GM21360 (cell line): ENCODE data around the gene VSTM2B.

ENCODE experiments used
- ATAC-seq: cut with Tn5 transposase; IDR thresholded peaks from one replicate; pipeline ENCODE4 v1.9.1; 2021; ENCODE audit warnings: mild to moderate bottlenecking, moderate library complexity; ENCODE audit not compliant: unreplicated experiment

The VSTM2B gene

DNA sequence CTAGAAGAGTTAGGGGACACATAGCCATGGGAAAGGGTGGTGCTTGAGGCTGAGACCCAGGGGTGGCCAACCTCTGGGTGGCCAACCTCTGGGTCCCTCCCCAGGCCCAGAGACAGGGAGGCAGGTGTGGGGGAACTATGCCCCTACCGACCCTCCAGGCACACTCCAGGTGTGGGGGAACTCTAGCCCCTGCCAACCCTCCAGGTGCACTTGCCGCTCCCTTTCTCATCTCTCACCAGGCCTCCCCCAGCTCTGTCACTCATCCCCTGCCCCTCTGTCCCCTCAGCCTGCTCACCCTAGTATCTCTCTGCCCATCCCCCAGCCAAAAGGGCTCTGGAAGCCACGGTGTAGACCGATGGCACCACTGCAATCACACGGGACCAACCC, 10.6 kb upstream of the VSTM2B start:
- no peak for ATAC-seq

DNA sequence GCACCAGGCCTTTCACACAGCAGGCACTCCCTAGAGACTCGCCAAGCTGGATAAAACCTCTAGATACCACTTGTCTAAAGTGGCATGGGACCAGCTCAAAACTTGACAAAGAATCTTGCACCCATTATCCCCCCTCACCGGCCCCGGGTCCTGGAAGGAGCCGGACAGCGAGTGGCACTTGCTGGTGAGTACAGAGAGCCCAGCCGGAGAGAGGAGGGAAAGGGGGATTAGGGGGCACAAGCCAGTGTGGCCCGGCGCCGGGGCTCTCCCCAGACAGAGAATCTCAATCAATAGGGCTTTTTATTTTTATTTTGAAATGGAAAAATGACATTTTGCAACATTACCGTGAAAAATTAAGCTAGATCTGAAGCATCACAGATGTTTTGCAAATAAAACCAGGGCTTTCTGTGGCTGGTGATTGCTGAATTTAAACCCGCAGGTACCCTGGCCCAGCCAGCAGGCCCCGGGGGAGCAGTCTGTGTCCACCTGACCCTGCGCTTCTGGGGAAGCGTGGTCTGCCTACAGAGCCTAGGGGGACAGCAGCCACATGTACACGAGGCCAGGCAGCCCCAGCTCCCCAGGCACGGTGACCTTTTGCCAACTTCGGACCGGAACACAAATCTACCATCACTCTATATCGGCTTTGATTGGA, 10.0 kb upstream of the VSTM2B start:
- no peak for ATAC-seq

DNA sequence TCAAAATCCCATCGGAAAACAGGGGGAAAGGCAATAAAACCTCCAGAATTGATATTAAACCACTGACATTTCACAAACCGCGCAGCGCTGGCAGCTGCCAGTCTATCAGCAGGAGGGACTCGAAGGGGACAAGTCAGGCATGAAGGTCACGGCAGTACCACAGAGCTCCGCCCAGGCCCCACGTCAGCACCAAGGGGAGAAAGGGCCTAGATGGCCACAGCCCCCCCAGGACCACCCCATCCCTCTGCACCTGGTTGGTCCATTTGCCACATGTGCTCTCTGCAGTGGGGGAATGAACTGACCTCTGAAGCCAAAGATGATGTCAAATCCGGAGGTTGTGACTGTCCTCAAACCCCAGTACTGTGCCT, 9.5 kb upstream of the VSTM2B start:
- no peak for ATAC-seq

DNA sequence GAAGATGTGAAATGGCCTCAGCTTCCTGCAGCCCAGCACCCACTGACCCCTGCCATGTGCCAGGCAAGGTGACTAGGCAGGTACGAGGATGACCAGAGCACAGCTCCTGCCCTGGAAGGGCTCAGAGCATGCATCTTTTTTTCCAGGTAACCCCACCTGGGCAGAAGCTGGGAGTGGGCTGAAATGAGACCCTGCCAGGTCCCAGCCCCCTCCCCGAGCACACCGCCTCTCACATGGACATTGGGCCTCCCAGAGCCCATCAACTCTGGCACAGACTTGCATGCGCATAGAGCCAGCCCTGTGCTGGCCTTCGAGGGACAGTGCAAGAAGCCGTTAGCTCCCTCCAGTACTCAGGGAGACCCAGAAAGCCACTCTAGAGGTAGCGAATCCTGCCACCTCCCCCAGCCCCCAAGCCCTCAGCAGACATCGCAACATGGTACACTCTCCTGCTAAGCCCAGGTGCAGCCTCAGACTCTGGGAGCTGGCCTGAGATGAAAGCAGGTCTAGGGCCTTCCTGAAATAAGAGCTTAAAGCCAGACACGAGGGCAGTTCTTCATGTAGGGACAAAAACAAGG, 8.9 kb upstream of the VSTM2B start:
- ATAC-seq, result no peak

DNA sequence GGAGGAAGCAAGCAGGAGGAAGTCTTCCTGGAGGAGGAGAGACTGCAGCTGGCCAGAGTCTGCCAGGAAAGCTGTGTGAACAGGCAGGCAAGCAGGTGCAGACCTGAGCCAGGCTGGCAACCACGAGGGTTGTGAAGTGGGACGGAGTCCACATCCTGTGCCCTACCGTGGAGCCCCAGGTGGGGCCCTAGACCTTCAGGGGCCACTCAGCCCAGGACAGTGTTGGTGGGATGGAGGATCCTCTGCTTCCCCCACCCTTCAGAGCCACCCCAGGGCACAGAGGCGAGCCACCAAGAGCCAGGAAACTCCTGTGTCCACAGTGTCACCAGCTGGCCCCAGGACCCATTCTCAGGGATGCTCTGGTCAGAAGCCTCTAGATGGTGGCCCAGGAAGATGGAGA, 8.4 kb upstream of the VSTM2B start:
- ATAC-seq, result no peak

DNA sequence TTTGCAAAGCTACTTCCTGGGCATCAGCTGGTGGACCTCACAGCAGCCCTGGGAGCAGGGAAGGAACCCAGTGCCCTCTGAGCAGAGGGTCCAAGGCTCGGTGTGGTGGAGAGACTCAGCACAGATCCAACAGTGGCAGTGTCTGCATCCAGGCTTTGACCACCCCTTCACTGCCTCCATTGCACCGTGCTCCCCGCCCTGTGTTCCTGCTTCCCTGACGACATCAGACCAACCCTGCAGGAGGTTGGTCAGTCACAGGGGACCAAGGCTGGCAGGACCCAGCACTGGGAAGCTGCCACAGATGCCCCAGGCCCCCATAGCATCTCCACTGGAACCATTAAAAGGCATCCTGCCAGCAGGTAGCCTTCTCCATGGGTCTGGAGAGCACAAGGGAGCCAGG, 7.8 kb upstream of the VSTM2B start:
- no peak for ATAC-seq

DNA sequence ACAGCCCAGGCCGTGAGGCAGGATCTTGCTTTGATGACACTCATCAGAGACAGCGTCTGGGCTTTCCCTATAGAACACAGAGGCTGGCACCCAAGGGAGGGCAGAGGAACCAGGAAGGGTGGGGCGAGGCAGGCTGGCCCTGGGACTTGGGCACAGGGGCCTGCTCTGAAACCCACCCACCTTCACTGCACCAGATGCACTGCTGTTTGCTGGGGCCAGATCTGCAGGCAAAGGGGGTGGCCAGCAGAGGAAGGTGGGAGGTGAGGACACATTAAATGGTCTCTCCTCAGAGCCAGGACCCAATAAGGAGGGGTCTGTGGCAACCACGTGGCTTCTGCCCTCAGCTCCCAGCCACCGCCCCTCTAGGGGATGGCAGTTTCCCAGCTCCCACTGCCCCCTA, 6.6 kb upstream of the VSTM2B start:
- no peak for ATAC-seq

DNA sequence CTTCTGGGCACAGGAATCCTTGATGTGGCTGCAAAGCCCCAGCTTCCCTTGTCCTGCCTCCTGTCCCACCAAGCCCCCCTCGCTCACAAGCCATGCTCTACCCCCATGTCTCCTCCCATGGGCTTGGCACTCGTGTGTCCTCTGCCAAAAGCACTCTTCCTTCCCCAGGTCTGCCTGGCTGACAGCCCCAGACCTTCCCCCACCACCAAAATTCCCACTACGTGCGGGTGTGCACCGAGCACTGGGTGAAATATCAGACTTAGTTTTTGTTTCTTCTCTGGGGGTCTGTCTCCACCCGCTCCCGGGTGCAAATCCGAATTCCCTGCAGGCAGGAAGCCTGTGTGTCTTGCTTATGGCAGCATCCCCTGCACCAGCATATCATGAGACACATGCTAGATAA, 5.9 kb upstream of the VSTM2B start:
- no peak for ATAC-seq

DNA sequence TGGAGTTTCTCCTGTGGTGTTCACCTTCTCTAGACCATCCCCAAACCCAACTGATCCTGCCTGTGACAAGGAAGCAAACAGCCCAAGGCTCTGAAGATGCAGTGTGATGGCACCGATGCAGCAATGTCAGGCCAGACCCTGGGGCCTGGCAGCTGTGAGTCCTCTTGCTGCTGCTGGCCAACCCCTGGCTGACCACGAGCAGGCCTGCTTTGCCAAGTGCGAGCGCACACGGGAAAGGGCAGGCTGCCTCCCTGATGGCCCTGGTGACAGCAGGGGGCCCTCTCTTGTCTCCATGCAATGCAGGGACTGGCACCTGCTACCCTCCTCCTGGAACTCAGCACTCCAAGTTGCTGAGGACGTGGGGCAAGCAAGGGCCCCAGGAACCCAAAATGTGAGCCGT, 5.4 kb upstream of the VSTM2B start:
- no peak for ATAC-seq

DNA sequence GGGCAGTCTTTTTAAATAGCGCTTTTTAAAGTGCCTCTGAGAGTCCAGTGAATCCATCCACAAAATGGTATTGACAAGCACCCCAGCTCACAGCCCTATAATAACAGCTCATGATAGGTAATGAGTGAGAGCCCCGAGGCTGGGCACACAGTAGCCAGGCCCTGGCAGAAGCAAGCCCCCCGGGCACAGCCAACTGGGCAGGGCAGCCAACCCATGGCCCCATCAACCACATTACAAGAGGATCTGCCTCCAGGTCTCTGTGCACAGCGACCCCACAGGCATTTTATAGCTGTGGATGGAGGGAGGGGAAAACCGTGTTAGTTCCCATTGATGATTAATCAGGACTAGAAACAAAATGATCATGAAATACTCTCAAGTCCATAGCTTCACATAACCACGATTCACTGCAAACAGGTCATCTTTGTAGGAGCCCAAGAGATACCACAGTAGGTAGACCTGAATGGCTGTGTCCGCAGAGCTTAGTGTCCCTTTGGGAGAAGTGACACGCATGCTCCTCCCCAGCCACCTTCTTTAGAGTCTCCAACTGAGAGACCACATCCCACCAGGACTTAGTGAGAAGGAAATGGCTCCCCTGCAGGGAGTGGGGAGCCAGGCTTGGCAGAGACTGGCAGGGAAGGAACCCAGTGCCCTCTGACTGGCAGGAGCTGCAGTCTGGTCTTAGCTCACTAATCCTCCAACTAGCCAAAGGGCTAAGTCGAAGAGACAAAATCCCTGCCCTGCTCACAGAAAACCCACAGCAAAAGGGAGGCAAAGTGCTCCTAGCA, 4.3 kb upstream of the VSTM2B start:
- no peak for ATAC-seq

DNA sequence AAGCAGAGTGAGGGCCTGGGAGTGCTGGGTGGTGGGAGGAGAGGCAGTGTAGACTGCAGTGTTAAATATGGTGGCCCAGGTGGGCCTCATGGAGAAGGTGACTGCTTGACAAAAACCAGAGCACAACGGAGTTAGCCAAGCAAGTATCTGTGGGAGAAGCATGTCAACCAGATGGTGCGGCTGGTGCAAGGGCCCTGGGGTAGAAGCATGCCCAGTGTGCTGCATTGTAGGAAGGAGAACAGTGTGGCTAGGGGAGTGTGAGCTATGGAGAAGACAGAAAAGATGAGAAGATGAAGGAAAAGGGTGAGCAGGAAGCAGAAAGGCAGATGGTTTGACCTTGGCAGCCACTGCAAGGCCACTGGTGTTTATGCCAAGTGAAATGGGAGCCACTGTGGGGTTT, 2.2 kb upstream of the VSTM2B start:
- ATAC-seq, result no peak

DNA sequence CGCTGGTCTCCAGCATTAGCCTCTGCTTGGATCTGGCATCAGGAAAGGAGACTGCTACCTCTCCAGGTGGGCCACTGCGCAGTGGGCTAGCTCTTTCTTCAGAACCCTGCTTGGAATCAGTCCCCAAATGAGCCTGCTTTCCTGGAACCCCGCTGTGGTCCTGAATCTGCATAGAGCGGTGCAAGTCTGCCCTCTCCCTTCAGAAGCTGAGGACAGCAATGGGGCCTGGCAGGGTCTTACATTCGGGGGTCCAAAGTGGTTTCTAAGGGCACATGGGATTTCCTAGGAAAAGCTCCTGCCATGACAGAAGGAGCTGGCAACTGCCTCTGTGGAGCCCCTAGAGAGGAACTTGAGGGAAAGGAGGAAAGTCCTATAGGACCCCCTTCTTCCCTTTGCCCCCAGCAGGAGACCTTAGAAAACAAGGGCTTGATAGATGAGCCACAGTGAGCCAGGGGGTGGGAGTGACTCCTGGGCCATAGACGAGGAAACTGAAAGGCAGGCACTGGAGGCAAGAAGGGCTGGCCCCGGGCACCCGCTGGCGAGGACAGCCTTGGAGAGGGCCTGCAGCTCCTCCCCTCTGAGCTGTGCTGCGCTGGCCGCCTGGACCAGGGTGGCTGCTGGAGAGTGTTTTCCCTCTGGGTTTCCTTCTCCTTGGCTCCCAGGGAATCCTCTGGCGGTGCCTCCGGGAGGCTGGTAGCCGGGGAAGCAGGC, 1.4 kb upstream of the VSTM2B start:
- no peak for ATAC-seq

DNA sequence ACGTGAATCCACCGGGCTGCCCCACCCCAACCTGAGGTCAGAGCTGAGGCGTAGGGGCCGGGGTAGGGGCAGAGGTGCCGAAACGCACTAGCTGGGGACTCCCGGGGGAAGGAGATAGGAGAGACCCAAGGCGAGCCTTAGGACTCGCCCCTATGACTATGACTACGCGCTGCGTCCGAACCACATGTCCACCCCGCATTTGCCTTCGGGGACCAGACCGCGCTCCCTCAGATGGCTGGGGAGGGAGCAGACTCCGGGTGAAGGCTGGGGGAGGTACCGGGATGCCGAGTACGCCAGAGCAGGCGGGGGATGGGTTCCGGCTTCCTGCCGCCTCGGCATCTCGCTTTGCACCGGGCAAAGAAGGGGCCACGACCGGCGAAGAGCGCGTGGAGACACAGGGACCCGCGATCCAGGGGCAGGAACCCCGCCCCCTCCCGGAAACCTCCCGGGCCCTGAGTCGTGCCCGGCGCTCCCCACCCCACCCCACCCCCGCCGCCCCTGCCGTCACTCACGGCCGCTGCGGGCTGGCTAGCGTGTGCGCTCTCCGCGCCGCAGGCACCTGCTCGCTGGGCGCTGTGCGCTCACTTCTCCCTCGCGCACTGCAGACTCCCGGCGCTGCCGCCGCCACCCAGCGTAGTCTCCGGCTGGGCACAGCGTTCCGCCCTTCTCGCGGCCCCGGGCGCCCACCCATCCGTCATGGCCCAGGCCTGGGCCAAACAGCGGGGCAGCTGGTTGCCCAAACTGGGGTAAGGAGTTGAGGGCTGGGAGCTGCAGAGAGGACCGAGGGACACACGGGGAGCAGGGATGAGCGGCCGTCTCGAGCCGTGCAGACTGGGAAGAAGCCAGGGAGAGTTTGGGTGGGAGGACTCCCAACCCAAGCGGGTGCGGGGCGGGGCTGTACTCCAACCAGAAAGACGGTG, 622 bp upstream of the VSTM2B start:
- no peak for ATAC-seq

DNA sequence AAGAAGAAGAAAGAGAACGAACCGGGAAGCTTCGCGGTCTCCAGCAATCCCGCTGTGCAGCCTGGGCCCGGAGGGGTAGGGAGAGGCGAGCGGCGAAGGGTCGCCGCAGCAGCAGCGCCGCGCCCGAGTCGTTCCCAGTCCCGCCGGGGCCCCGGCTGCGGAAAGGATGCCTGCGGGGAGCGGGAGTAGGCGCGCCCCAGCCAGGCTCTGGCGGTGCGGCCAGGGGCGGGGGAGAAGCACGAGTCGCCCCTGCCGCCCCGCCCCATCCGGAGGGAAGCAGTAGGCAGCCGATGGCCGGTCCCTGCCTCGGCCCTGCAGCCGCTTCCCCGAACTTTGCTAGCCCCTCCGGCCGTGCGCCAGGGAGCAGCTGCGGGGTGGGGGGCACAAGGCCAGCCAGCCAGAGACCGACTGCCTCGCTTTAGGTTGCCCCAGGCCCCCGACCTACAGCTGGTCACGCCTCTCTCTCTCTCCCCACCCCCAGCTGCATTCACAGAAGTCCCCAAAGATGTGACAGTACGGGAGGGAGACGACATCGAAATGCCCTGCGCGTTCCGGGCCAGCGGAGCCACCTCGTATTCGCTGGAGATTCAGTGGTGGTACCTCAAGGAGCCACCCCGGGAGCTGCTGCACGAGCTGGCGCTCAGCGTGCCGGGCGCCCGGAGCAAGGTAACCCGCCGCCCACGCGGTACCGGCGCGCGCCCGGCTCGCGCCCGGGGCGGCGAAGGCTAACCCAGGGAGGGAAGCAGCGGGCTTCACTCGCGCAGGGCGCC, 1.1 kb downstream of the VSTM2B start:
- ATAC-seq, result no peak

DNA sequence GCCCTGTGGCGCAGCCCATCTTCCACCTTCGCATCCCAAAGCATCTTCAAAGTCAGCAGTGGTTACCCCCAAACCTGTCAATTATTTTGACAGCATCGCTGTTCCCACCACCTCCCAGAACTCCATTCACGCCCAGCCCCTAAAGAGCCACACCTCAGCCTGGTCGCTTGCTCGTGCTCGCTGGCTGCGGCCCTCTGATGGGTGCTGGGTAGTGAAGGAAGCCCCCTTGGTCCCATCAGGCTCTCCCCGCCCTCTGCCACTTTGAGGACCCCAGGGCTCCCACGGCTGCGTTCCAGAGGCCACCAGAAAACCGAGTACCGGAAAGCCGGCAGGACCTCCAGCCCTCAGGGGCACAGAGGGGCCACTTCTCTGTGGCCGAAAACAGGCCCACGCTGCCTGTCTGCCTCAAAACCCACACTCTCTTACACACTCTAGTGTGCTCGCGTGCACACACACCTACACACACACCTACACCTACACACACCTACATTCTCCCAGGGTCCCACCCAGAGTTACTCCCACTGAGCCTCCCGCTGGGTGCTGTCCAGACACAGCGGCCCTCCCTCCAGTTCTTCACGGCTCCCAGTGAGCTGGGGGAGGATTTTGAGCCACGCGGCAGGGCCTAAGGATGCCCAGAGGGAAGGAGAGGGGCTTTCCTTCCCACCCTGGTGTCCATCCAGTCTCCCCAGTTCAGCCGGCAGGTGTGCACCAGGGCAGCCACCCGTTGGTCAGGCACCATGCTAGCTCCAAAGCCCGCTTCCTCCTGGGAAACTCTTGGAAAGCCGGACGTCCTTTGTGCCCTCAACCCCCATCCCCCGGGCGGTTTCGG, 1.9 kb downstream of the VSTM2B start:
- ATAC-seq, result no peak

DNA sequence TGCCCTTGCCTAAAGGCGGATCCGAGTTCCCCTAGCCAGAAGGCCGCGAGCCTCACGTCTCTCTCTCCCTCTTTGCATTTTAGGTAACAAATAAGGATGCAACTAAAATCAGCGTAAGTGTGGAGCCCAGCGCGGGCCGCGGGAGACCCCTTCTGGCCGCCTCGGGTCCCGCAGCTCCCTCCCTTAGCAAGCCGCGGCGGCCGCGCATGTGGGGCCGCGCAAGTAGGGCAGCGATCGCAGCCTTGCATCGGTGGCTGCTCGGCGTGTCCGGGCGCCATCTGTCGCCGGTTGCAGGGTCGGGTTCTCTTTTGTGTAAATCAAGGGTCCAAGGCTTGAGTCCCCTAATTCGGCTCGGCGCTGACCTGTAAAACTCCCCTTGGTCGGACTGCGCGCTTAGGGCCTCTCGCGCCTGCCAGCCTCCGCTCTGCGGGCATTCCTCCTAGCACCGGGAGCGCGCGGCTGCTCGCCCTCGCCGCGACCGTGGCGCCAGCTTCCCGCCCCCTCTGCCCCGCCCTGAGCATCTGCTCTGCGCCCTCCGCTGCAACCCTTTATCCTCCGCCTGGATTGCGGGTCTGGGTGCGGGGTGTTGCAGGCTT, 2.7 kb downstream of the VSTM2B start:
- ATAC-seq, result no peak

DNA sequence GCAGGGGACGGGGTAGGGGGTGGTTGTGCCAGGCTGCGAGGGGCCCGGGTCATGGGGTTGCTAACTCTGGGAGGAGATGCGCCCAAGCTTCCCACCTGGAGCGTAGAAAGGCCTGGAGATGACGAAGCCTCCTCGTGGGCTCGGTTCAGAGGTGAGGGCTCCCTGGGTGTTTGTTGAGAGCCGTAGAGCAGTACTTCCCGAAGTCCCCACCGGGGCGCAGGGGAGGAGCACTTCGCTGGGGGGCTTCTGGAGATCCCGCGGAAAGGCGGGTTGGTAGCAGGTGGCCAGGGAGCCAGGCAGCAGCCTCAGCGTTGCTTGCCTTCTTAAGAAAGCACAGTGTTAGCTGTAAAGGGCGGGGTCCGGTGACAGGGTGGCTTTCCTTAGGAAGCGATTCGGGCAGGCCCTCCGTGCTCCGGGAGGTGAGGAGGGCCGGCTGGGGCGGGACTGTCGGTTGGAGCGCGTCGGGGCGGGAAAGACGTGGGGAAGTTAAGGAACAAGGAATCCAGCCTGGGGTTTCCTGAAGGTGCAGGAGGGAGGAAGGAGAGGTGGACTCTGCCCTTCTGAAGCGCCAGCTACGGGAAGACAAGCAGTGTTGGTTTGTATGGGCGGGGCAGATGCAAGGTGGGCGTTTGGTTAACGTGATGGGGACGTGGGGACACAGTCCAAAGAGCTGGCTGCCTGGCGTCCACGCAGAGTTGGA, 3.3 kb downstream of the VSTM2B start:
- no peak for ATAC-seq
